NOMO-1 (cell line): ENCODE results near the gene SUPT5H.

Source experiments
- DNase-seq, 2 experiments: peaks; one replicate each; lab custom pipeline; 2025; ENCODE audit not compliant: unreplicated experiment in 2 of 2; lab: John Stamatoyannopoulos, UW

The SUPT5H gene

DNA sequence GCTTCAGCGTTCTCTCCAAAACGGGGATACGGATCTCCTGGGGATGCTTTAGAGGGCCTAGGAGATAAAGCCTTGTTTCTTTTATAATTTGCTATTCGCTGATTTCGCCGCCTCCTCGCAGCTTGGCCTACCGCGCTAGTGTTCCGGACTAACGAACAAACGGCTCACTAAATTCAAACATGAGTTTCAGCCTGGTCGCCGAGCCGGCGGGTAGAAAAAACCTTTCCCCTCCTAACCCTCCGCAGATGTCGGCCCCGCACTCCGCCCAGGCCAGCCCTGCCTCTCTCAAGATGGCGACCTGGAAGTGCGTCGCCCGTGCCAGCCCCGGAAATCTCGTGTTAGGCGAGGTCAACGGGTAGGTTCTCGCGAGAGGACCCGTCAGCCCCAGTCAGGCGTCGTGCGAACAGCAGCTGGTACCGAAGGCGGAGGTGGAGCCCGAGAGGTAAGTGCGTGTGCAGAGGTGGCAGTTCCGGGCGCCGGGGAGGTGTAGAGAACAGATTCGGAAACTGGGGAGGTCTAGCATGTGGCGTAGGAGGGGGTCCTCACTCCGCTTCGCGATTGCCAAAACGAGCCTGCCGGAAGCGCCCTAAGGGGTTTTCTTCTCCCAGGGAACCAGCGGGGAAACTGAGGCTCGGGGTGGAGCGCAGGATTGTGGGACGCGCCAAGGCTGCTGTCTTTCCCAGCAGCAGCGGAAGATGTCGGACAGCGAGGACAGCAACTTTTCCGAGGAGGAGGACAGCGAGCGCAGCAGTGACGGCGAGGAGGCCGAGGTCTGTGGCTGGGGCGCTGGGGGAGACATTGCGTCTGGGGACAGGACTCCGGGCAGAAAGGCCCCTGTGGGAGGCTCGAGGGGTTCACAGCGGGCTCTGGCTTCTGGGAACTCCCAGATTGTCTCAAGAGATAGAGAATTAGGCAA, at the start of gene SUPT5H:
Gene SUPT5H, plus strand, starts transcription at position 387 of the 916 bp plus-strand sequence. Its CDS starts 309 bp downstream, at position 696.
- DNase-seq: peak; percentile 96 to 97

DNA sequence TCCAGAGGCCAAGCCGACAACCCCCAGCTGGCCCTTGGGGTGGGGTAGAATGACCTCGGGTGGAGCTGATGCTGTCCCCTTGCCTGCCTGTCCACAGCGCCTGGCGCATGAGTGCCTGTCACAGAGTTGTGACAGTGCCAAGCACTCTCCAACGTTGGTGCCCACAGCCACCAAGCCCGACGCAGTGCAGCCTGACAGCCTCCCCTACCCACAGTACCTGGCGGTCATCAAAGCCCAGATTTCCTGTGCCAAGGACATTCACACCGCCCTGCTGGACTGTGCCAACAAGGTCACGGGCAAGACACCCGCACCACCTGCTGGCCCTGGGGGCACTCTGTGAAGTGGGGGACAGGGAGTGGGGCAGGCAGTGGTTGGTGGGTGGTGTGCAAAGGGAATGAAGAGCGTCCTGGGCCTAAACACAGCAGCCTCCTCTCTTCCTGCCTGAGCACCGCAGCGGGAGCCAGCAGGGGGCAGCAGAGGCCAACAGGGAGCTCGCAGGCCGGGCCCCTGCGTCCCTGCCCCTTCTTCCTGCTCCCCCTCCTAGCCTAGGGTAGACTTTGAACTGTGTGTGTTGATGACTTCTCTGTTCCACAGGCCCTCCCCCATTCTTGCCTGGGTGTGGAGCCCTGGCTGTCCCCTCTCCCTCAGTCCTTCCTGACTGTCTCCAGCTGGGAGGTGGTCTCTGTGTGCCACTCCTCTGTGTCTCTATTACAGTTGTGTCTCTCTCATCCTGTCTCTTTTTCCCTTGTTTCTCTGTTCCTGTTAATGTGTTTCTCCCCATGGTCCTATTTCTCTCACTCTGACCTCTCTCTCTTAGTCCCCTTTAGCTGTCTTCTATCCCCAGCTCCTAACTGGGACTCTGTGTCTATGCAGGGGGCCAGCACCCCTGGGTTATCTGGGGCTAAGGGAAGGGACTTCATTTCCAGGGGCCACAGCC, 47.8 kb upstream of the SUPT5H start:
- DNase-seq: peak; percentile 91 to 94

DNA sequence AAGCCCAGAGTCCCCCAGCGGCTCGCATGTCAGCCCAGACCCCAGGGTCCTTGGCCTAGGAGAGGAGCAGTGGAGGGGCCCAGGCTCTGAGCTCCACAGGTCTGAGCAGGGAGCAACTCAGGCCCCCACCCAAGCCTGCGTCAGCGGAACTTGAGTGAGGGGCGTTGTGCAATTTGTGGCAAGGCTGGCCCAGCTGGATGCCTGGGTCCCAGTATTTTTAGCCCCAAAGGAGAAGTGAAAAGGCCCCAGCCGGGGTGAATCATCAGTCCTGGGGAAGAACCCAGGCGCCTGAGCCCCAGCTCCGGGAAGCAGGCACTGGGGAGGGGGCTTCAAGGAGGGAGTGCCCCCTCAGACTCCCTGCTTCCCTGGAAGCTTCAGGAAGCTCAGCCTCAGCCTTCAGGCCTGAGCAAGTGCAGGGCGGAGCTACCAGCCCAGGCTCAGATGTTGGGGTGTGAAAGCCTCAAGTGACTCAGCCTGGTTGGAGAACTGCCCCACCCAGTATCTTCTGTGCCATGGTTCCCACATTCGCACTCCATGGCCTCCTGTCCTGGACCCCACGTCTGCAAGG, 47.0 kb upstream of the SUPT5H start:
- DNase-seq: peak; percentile 92 to 95

DNA sequence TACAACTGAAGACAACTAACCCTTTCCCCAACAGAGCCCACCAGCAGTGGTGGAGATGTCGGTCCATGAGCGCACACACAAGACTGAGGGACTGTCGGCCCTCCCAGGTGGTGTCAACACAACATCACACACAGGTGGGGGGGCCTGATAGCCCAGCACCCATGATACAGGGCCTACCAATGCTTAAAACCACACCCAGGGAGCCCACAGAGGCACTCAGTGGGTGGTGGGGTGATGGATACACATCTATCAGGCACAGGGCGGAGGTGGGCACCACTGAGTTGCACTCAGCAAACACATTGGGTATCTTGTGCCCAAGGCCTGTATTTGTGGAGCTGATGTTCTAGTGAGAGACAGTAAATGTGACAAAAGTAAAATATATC, 45.7 kb upstream of the SUPT5H start:
- no peak for DNase-seq

DNA sequence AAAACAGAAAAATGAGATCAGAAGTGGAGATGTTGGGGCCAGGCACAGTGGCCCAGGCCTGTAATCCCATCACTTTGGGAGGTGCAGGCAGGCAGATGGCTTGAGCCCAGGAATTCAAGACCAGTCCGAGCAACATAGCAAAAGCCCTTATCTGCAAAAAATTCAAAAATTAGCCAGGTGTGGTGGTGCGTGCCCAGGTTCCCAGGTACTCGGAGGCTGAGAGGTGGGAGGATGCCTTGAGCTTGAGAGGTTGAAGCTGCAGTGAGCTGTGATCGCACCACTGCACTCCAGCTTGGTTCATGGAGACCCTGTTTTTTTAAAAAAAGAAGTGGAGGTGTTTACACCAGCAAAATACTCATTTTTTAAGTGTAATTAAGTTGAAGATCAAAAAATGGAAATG, 45.3 kb upstream of the SUPT5H start:
- no peak for DNase-seq

DNA sequence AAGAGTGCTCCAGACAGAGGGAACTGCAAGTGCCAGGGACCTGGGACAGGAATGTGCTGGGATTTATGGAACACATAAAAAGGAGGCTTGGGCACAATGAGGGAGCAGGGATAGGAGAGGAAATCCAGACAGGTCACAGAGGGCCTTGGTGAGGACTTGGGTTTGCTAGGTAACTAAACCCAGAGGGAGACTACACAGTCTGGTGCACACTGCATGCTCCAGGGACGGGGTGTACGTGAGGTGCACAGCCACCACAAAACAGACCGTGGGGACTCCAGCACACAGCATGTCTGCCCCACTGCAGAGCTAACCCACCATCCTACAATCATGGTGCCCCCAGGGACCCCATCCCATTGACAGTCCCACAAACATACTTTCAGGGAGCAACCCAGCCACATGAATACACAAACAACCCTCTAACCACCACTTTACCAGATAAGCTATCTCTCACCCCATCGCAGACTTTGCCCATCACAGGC, 44.3 kb upstream of the SUPT5H start:
- no peak for DNase-seq

DNA sequence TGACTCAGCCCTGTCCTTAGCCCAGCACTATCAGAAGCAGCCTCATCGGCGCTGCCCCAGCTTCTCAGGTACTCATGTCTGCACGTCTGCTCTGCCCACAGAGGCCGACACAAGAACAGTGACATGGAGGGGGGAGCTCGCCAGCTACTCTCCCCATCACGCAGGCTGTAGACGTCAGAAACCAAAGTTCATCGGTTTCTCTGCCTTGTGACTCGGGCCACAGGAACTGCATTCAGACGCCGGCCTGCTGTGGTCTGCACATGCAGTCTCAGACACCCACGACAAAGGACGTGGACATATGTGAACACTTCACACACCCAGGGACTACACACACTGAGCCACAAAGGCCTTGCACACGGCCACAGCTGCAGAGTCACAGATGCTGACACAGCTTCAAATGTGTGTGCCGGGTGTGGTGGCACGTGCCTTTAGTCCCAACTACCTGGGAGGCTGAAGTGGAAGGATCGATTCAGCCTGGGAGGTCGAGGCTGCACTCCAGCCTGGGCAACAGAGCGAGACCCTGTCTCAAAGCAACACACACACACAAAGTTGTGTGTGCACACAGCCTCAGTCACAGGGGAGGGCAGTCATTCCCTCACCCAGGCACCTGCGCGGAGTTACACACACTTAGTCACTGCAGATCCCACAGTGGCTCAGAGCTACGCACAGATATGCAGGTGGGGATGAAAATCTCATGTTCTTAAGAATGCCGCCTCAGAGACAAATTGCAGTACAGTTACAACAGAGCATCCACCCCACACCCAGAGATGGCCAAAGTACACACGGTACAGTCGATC, 43.6 kb upstream of the SUPT5H start:
- peak; percentile 28 to 34 for DNase-seq

DNA sequence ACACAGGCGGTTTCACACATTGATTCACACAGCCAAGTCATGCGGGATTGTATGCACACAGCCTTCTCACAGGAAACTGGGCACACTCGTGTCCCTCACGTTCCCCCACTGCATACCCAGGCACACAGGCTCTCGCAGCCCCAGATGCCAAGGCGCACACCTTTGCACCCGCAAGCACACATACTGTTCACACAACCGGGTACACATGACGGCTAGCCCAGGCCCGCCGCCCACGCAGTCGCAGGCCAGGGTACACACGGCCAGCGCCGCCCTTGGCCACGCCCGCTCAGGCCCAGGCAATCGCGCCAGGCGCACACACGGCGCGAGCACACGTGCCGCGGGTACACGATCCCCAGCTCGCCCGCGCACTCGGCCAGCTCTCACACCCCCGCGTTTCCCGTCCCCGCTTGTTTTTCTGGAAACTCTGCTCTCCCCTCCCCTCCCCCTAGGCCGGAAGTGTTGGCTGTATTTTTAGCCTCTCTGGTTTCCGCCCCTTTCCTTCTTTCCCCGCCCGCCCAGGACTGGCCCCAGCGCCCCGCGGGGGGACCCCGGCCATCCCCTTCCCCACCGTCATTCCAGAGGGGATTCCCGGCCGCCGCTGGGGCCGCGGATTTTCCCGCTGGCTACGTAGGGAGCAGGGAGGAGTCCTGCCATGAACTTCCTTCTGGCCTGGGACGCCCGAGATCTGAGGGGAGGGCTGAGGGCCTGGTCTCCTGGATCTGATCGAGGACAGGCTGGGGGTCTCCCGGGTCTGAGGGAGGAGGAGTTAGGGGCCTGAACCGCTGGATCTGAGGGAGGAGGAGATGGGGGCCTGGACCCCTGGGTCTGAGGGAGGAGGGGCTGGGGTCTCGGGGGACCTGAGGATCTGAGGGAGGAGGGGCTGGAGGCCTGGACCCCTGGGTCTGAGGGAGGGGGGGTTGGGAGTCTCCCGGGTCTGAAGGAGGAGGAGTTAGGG, 42.8 kb upstream of the SUPT5H start:
- peak; percentile 90 to 93 for DNase-seq

DNA sequence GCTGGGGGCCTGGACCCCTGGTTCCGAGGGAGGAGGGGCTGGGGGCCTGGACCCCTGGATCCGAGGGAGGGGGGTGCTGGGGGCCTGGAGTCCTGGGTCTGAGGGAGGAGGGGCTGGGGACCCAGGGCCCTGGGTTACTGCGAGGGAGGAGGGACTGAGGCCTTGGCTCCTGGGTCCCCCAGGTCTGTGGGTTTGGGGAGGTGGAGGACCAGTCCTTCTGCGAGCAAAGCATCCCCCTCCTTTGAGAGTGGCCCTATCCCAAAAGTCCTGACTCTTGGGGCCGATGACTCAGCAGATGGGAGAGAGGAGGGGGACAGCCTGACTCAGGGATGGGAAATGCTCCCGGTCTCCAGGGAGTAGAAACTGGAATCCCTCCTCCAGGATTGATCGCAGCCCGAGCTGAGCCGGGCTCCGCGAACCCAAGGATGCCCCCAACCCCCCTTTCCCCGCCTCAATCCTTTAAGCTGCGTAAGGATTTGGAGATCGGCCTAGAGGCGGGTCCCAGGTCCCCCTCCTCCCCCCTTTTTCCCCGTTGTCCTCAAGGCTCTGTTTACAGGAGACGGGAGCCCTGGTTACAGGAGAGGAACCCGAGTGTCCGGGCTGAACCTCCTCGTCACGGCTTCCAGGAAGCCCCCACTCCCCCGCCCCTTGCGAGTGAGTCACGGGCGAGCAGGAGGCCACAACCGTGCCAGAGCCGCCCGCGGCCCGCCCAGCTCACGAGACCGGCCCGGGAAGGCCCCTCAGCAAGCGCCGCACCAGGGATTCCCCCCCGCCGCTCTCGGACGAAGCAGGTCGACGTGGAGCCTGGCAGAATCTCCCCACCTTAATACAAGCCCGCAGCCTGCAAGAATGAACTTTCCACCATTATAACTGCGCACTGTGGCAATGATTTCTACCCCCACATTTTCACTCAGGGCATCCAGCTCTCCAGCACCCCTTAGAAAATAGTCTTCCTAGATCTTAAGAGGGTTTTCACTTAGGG, 41.8 kb upstream of the SUPT5H start:
- peak; percentile 85 to 90 for DNase-seq

DNA sequence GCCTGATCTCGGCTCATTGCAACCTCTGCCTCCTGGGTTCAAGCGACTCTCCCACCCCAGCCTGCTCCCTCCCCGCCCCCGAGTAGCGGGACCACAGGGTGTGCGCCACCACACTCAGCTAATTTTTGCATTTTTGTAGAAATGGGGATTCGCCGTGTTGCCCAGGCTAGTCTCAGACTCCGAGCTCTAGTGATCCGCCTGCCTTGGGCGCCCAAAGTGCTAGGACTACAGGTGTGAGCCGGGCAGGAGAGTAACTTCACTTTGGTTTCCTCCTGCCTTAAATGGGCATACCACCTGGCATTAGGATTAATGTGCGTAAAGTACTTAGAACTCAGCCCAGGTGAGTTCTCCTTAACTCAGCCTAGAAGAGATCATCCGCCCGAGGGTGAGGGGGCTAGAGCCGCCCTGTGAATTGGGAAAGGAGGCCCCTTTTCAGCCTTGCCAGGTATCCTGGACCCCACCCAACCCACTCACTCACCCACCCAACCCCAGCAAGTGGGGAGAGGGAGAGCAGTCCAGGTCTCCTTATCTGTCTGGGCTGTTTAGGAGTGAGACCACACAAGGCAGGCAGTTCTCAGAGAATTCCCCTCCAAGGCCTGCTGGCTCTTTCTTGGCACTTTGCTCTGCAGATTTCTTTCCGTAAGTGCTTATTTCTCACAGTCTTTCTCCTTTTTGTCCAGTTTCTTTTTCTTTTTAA, 40.0 kb upstream of the SUPT5H start:
- DNase-seq: no peak

DNA sequence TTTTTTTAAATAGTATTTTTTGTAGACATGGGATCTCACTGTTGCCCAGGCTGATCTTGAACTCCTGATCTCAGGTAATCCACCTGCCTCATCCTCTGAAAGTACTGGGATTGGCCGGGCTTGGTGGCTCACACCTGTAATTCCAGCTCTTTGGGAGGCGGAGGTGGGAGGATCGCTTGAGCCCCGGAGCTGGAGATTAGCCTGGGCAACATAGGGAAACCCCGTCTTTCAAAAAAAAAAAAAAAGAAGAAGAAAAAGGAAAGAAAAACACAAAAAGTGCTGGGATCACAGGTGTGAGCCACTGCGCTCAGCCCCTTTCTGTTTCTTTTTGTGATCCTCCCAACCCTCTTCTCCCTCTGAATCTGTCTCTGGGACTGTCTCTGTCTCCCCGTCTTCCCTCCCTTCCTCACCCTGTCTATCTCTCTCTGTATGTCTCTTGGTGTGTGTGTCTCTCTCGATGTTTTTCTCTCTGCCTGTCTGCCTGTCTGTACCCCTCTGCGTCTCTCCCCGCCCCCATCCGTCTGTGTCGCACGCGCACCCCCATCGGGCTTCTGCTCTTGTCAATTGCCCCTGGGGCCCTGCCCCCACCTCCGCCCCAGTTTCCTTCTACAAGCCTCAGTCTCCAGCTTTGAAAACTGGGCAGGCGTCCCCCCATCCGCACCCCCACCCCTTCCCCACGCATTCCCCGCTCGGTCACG, 39.3 kb upstream of the SUPT5H start:
- peak; percentile 63 to 86 for DNase-seq

DNA sequence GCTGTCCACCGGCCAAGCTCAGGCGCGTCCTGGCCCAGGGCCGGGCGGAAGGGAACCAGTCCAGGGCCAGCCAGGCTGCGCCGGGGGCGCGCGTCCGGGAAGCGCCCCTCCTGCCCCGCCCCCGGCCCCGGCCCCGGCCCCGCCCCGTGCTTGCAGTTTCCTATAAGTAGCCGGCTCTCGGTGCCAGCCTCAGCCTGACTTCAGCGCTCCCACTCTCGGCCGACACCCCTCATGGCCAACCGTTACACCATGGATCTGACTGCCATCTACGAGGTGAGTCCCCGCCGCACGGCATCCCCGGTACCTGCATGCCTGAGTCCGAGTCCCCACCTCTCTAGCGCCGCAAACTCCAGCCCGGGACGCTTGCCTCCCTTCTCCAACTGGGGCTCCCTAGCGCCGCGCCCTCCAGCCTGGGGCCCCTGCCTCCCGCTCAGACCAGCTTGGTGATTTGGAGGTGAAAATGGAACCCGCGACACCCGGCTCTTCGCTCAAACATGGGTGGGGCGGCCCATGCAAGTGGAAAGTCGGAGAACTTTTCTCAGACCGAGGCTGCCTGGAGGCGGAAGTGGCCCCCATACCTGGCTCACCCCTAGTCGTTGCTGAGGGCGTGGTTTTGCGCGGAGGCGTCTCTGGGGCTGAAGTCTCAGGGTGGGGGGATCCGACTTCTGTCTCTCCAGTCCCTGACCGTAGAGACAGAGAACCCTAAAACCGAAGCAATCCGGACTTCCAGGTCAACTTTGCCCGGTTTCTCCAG, 38.5 kb upstream of the SUPT5H start, which contains the start of gene ZFP36:
Gene ZFP36, plus strand, starts transcription at position 192 of the 754 bp plus-strand sequence. Its CDS starts 58 bp downstream, at position 250.
- peak; percentile 72 to 86 for DNase-seq

DNA sequence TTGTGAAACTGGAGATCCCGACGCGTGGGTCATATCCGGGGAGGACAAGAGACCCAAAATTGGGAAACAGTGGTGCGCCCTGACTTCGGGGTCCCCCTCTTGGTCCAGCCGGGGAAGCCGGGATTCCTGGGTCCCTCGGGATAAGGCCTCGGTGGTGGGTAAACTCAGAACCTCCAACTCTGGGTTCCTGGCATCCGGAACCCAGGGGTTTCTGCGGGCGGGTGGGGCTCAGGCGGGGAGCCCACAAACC, 38.0 kb upstream of the SUPT5H start:
- DNase-seq: no peak

DNA sequence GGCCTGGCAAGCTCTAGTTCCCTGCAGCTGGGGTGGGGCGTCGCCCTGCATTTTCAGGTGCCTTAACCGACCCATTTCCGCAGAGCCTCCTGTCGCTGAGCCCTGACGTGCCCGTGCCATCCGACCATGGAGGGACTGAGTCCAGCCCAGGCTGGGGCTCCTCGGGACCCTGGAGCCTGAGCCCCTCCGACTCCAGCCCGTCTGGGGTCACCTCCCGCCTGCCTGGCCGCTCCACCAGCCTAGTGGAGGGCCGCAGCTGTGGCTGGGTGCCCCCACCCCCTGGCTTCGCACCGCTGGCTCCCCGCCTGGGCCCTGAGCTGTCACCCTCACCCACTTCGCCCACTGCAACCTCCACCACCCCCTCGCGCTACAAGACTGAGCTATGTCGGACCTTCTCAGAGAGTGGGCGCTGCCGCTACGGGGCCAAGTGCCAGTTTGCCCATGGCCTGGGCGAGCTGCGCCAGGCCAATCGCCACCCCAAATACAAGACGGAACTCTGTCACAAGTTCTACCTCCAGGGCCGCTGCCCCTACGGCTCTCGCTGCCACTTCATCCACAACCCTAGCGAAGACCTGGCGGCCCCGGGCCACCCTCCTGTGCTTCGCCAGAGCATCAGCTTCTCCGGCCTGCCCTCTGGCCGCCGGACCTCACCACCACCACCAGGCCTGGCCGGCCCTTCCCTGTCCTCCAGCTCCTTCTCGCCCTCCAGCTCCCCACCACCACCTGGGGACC, 37.6 kb upstream of the SUPT5H start:
- DNase-seq: no peak

DNA sequence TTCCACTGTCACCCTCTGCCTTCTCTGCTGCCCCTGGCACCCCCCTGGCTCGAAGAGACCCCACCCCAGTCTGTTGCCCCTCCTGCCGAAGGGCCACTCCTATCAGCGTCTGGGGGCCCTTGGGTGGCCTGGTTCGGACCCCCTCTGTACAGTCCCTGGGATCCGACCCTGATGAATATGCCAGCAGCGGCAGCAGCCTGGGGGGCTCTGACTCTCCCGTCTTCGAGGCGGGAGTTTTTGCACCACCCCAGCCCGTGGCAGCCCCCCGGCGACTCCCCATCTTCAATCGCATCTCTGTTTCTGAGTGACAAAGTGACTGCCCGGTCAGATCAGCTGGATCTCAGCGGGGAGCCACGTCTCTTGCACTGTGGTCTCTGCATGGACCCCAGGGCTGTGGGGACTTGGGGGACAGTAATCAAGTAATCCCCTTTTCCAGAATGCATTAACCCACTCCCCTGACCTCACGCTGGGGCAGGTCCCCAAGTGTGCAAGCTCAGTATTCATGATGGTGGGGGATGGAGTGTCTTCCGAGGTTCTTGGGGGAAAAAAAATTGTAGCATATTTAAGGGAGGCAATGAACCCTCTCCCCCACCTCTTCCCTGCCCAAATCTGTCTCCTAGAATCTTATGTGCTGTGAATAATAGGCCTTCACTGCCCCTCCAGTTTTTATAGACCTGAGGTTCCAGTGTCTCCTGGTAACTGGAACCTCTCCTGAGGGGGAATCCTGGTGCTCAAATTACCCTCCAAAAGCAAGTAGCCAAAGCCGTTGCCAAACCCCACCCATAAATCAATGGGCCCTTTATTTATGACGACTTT, 36.8 kb upstream of the SUPT5H start:
- peak; percentile 38 to 46 for DNase-seq
